ENCODE data around the gene C3orf18. TPM values are rescaled to one million over a fixed set of nuclear protein-coding genes. Genes with fewer than 3 reads are reported as not detected.

Gene C3orf18
- total RNA-seq, 2 experiments from 2014 or later: 37.9 to 41.3 TPM

- no peaks in the 10 kb centered on the region for H3K36me3 Mint-ChIP-seq (ENCODE audit: low read depth)
- H3K4me3 Mint-ChIP-seq: no peak overlapping the region
- H3K9me3 Mint-ChIP-seq: no peaks in the 10 kb centered on the region
- no peak overlapping the region for H3K27ac Mint-ChIP-seq
- TF ChIP-seq, protein P1, sequence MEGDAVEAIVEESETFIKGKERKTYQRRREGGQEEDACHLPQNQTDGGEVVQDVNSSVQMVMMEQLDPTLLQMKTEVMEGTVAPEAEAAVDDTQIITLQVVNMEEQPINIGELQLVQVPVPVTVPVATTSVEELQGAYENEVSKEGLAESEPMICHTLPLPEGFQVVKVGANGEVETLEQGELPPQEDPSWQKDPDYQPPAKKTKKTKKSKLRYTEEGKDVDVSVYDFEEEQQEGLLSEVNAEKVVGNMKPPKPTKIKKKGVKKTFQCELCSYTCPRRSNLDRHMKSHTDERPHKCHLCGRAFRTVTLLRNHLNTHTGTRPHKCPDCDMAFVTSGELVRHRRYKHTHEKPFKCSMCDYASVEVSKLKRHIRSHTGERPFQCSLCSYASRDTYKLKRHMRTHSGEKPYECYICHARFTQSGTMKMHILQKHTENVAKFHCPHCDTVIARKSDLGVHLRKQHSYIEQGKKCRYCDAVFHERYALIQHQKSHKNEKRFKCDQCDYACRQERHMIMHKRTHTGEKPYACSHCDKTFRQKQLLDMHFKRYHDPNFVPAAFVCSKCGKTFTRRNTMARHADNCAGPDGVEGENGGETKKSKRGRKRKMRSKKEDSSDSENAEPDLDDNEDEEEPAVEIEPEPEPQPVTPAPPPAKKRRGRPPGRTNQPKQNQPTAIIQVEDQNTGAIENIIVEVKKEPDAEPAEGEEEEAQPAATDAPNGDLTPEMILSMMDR (IDR thresholded peaks at IDR 0.05): no peak
- H3K4me1 Mint-ChIP-seq (ENCODE audit: low read depth): no peaks in the 10 kb centered on the region
- POLR2A ChIA-PET: no interaction called here
- DNase-seq: no peak
- intact Hi-C loops (cut with micrococcal nuclease): no loop called here
- H3K27me3 Mint-ChIP-seq: no peaks in the 10 kb centered on the region
- ATAC-seq: no peak
- CTCF ChIA-PET: interaction anchor here (3.1 to 5.3 kb wide), 3 partner anchors 9 to 40 kb away, joined by 16 to 23 read pairs (median 21); no protein-coding TSS in a partner anchor
Measured at GRCh38 chr3:50509715-50510114, 57.8 kb downstream of the C3orf18 start.

DNA sequence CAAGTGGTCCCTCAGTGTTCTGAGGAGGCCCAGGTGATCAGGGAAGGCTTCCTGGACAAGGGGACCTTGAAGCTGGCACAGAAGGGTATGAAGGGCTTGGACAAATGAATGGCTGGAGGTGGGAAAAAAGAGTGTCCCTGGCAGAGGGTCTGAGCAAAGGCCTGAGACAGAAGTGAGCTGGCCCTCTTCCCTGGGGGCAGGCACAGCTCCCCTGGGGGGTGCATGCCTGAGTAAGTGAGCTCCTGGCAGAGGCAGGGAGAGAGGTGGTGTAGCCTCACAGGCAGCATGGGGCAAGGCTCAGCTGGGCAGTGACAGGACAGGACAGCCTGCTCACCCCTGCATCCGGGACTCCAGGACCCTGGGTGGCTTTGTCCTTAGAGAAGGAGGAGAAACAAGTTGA lies 58.7 kb downstream of the C3orf18 start:
- ATAC-seq: no peak
- POLR2A ChIA-PET: no interaction called here
- DNase-seq: no peak
- no peaks in the 10 kb centered on the region for H3K9me3 Mint-ChIP-seq
- intact Hi-C loops (cut with micrococcal nuclease): no loop called here
- H3K36me3 Mint-ChIP-seq (ENCODE audit: low read depth): no peaks in the 10 kb centered on the region
- no peak overlapping the region for H3K27ac Mint-ChIP-seq
- H3K27me3 Mint-ChIP-seq: peaks cover 3% of the 10 kb centered on the region
- TF ChIP-seq, protein P1 (IDR thresholded peaks at IDR 0.05): no peak
- CTCF ChIA-PET: interaction anchor here (1.3 to 5.3 kb wide), 4 partner anchors 10 to 72 kb away, joined by 4 to 23 read pairs (median 18); no protein-coding TSS in a partner anchor
- H3K4me3 Mint-ChIP-seq: no peak overlapping the region
- no peaks in the 10 kb centered on the region for H3K4me1 Mint-ChIP-seq (ENCODE audit: low read depth)

Other genes starting within 250 kb of the C3orf18 start
- 1 to 10 TPM; 3.9 to 4.1 TPM for gene HYAL2, start 245.0 kb downstream of the C3orf18 start, total RNA-seq
- gene TUSC2, start 239.5 kb downstream of the C3orf18 start, total RNA-seq: 10 to 100 TPM; 16.7 to 19.5 TPM
- 10 to 100 TPM; 75.8 to 76.5 TPM for gene RASSF1, start 226.9 kb downstream of the C3orf18 start, total RNA-seq
- 1 to 10 TPM; 1.5 to 2.6 TPM for gene ZMYND10, start 222.0 kb downstream of the C3orf18 start, total RNA-seq
- 10 to 100 TPM; 41.3 to 44.7 TPM for gene NPRL2, start 217.0 kb downstream of the C3orf18 start, total RNA-seq
- 10 to 100 TPM; 17.1 to 18.2 TPM for gene CYB561D2, start 216.9 kb downstream of the C3orf18 start, total RNA-seq
- 10 to 100 TPM; 15.2 to 16.8 TPM for gene TMEM115, start 208.2 kb downstream of the C3orf18 start, total RNA-seq
- 1 to 10 TPM; 1.6 to 2.1 TPM for gene CACNA2D2, start 64.1 kb downstream of the C3orf18 start, total RNA-seq
- 100 to 1,000 TPM in 1 of 2 experiments, 10 to 100 TPM in 1; 97.1 to 101 TPM for gene HEMK1, start 1.8 kb upstream of the C3orf18 start, total RNA-seq
- gene CISH, start 44.0 kb upstream of the C3orf18 start, total RNA-seq: 100 to 1,000 TPM; 307 to 308 TPM
- 100 to 1,000 TPM; 204 to 205 TPM for gene MAPKAPK3, start 49.4 kb upstream of the C3orf18 start, total RNA-seq
- 1 to 10 TPM; 3.6 to 4.2 TPM for gene DOCK3, start 107.2 kb upstream of the C3orf18 start, total RNA-seq

All from activated CD8-positive, alpha-beta T cell treated with anti-CD3 and anti-CD28 coated beads for 36 hours (primary cell).